A549 (cell line): Measurements from ENCODE around the gene PRDM2. TPM values are rescaled to one million over a fixed set of nuclear protein-coding genes. Genes with fewer than 3 reads are reported as not detected.

Experiments used
- ATAC-seq, 2 experiments: fragments of 200-7000 bp in 1 of 2; fragments of >200 bp in 1 of 2; cut with Nextera tagmentation in 1 of 2; cut with Tn5 transposase in 1 of 2; 3 replicates each; pipeline versions ENCODE4 v1.8.0 to v1.9.1; 2018 to 2020; ENCODE audit warnings: mild to moderate bottlenecking in 1 of 2, moderate library complexity in 1 of 2
- CTCF ChIA-PET: fragments of 300-600 bp; sonication (Branson Sonifier 250); formaldehyde crosslinking; extraction: SDS; loops from one replicate; lab custom pipeline; 2021; ENCODE audit warnings: antibody characterized with exemption, inconsistent platforms; lab: Yijun Ruan, JAX
- POLR2A ChIA-PET: fragments of 350-600 bp; formaldehyde crosslinking; extraction: SDS; loops from one replicate; lab custom pipeline; 2021; ENCODE audit warnings: antibody characterized with exemption, inconsistent platforms; lab: Yijun Ruan, JAX
- DNase-seq, 2 experiments: peaks; one replicate each; pipeline versions ENCODE4 v3.0.0 to v3.0.0-alpha.2; 2011 to 2016; ENCODE audit warnings: low read depth in 1 of 2, low spot score in 1 of 2
- FAIRE-seq: peaks from 2 replicates; lab custom pipeline; 2011; peaks lifted over from hg19 to GRCh38; lab: Jason Lieb, UNC
- H3K27ac ChIP-seq, 2 experiments: fragments of >200 bp; sonication (Bioruptor Twin); formaldehyde crosslinking; 3 replicates each; pipeline ENCODE4 v1.5.1; 2016 to 2017
- H3K4me1 ChIP-seq: fragments of >200 bp; sonication (Bioruptor Twin); formaldehyde crosslinking; 3 replicates; pipeline ENCODE4 v1.6.1; 2016
- H3K4me2 ChIP-seq: fragments of >200 bp; sonication (Bioruptor Twin); formaldehyde crosslinking; 3 replicates; pipeline ENCODE4 v1.6.1; 2016
- H3K4me3 ChIP-seq: fragments of >200 bp; sonication (Bioruptor Twin); formaldehyde crosslinking; 3 replicates; pipeline ENCODE4 v1.5.1; 2016
- H3K9me3 ChIP-seq: fragments of >200 bp; sonication (Bioruptor Twin); formaldehyde crosslinking; 3 replicates; pipeline ENCODE4 v1.6.1; 2016
- CTCF ChIP-seq: fragments of >200 bp; sonication (Bioruptor Twin); formaldehyde crosslinking; IDR thresholded peaks from 3 replicates; pipeline ENCODE4 v1.5.1; 2016
- EHMT2 ChIP-seq: fragments of 200-600 bp; sonication (generic); IDR thresholded peaks from 2 replicates; pipeline ENCODE4 v1.6.1; 2016; ENCODE audit warnings: antibody characterized with exemption, low read depth, mild to moderate bottlenecking, moderate library complexity
- EP300 ChIP-seq, 2 experiments: fragments of >200 bp; sonication (Bioruptor Twin); formaldehyde crosslinking; IDR thresholded peaks; 2 replicates in 1 of 2; 3 replicates in 1 of 2; pipeline ENCODE4 v1.6.1; 2016 to 2017
- FOSL2 ChIP-seq, 2 experiments: fragments of 450-650 bp in 1 of 2; fragments of >200 bp in 1 of 2; sonication (Bioruptor Twin) in 1 of 2; formaldehyde crosslinking; IDR thresholded peaks; 2 replicates each; pipeline versions ENCODE4 v1.5.0 to v1.6.1; 2016 to 2020; ENCODE audit warnings: mild to moderate bottlenecking in 1 of 2, moderate library complexity in 1 of 2
- HMGXB4 ChIP-seq: fragments of 250-450 bp; sonication (Bioruptor Pico); IDR thresholded peaks from 2 replicates; pipeline ENCODE4 v1.5.0; 2021; ENCODE audit warnings: mild to moderate bottlenecking, moderate library complexity, borderline replicate concordance
- JUN ChIP-seq, 2 experiments: fragments of >200 bp; sonication (Bioruptor Twin); formaldehyde crosslinking; IDR thresholded peaks; 2 replicates in 1 of 2; 3 replicates in 1 of 2; pipeline ENCODE4 v1.6.1; 2016 to 2017
- JUNB ChIP-seq: fragments of >200 bp; sonication (Bioruptor Twin); formaldehyde crosslinking; IDR thresholded peaks from 2 replicates; pipeline ENCODE4 v1.6.1; 2016
- KDM5A ChIP-seq: fragments of 200-600 bp; sonication (generic); IDR thresholded peaks from 2 replicates; pipeline ENCODE4 v1.6.1; 2016; ENCODE audit warnings: antibody characterized with exemption, mild to moderate bottlenecking
- MAX ChIP-seq: IDR thresholded peaks from 2 replicates; pipeline ENCODE4 v1.6.1; 2012
- NPAS2 ChIP-seq: fragments of 250-450 bp; sonication (Bioruptor Pico); IDR thresholded peaks from 2 replicates; pipeline ENCODE4 v1.8.0; 2022; ENCODE audit warnings: mild to moderate bottlenecking, moderate library complexity, borderline replicate concordance
- PBX3 ChIP-seq: IDR thresholded peaks from 2 replicates; pipeline ENCODE4 v1.6.1; 2012
- PHF8 ChIP-seq: fragments of 200-600 bp; sonication (generic); IDR thresholded peaks from 2 replicates; pipeline ENCODE4 v1.6.1; 2016; ENCODE audit warnings: low read depth, mild to moderate bottlenecking, antibody characterized with exemption, moderate library complexity, borderline replicate concordance
- TP53 ChIP-seq: fragments of 250-450 bp; sonication (Bioruptor Pico); IDR thresholded peaks from 2 replicates; pipeline ENCODE4 v1.5.0; 2021; ENCODE audit warnings: mild to moderate bottlenecking, moderate library complexity
- USF2 ChIP-seq: fragments of 450-650 bp; IDR thresholded peaks from 2 replicates; pipeline ENCODE4 v1.6.1; 2014; ENCODE audit warnings: antibody characterized with exemption
- ZSCAN20 ChIP-seq: fragments of 250-450 bp; sonication (Bioruptor Pico); IDR thresholded peaks from 2 replicates; pipeline ENCODE4 v1.8.0; 2022; ENCODE audit warnings: mild to moderate bottlenecking, moderate library complexity
- WGBS: methylation state at CpG from one replicate; pipeline ENCODE4 v1.1.6; 2017; ENCODE audit errors: missing lambda C conversion rate; 5-methylcytosine and 5-hydroxymethylcytosine counted together
- polyA plus RNA-seq, 4 experiments: library from polyadenylated mRNA; depleted of rRNA in 3 of 4; stranded (reverse); fragments of >200 nt; fragmentation: RNase III in 1 of 4; extraction: RNeasy Plus Mini Kit Qiagen cat#74134 plus additional on column Dnase treatment in 1 of 4; gene quantifications; 2 replicates in 3 of 4; 3 replicates in 1 of 4; pipeline ENCODE4 v1.2.3, GENCODE V29; 2011 to 2017

Gene PRDM2
- polyA plus RNA-seq, 2 of the 4 experiments (the other 2 are of a cell fraction), result 7.9 to 8.4 TPM

GRCh38 chr1:13748610-13749505, 48.9 kb downstream of the PRDM2 start (continued):
- TF ChIP-seq PBX3, result peak; percentile 63; the same call in 1 of the 2 replicates

- peak overlapping the region; percentile 93 for H3K4me2 ChIP-seq
- 0% methylated on average over 6 of the region's 81 CpGs for WGBS
- DNase-seq, result peak; percentile 12 to 33
- H3K4me1 ChIP-seq, result peaks cover 11% of the 10 kb centered on the region; the same call in 2 of the 3 replicates
- TF ChIP-seq JUN (IDR thresholded peaks at IDR 0.05) (peak in 1 of 2 experiments; percentile 43; a peak in 1 of 5 replicates), PBX3 (no peak)
- no peak for FAIRE-seq
- H3K4me3 ChIP-seq, result peak overlapping the region; percentile 99
- ChIA-PET CTCF (interaction anchor here (1.1 kb wide), 1 partner anchor 20 kb away, joined by 4 read pairs; no protein-coding TSS in a partner anchor), POLR2A (interaction anchor here (1.1 to 1.4 kb wide), 3 partner anchors 8 to 85 kb away, joined by 3 to 5 read pairs (median 4); no protein-coding TSS in a partner anchor)
- ATAC-seq, result peak; percentile 43 to 77
- H3K27ac ChIP-seq, result peak overlapping the region; percentile 87 to 91
- H3K9me3 ChIP-seq, result no peaks in the 10 kb centered on the region
These were observed 49.8 kb downstream of the PRDM2 start for GRCh38 chr1:13749543-13750341.

- WGBS, result 90% methylated on average over 5 of the region's 5 CpGs
- H3K9me3 ChIP-seq, result no peaks in the 10 kb centered on the region
- CTCF ChIA-PET, result interaction anchor here (0.5 to 1.8 kb wide), 4 partner anchors 22 to 1351 kb away, joined by 3 read pairs; no protein-coding TSS in a partner anchor
- no peak overlapping the region for H3K4me3 ChIP-seq
- TF ChIP-seq EHMT2 (no peak), JUNB (no peak), TP53 (CRISPR knock-in tag) (no peak), ZSCAN20 (no peak), NPAS2 (CRISPR knock-in tag) (no peak), EP300 (IDR thresholded peaks at IDR 0.05) (no peak), KDM5A (no peak), PHF8 (no peak), MAX (no peak), FOSL2 (IDR thresholded peaks at IDR 0.05) (no peak), FOSL2 (CRISPR knock-in tag; IDR thresholded peaks at IDR 0.05) (no peak), CTCF (no peak), PBX3 (no peak), HMGXB4 (CRISPR knock-in tag) (no peak), USF2 (no peak)
- no peak overlapping the region for H3K27ac ChIP-seq
- peaks cover 14% of the 10 kb centered on the region; the same call in 2 of the 3 replicates for H3K4me1 ChIP-seq
- POLR2A ChIA-PET, result no interaction called here
- no peak for DNase-seq
- no peak for ATAC-seq
- no peak for FAIRE-seq
- H3K4me2 ChIP-seq, result peak overlapping the region; percentile 93; the same call in 2 of the 3 replicates
These were observed 51.5 kb downstream of the PRDM2 start for GRCh38 chr1:13751458-13751871.
